Astrocyte of the spinal cord (primary cell): ENCODE measurements around the gene SFXN4.

Experiments
- DNase-seq: peaks from one replicate; pipeline ENCODE4 v3.0.0; 2011; ENCODE audit warnings: low read depth, low spot score
- H3K4me3 ChIP-seq: 2 replicates; pipeline ENCODE4 v1.5.1; 2011; ENCODE audit warnings: low read depth, mild to moderate bottlenecking, low read length, moderate library complexity
- CTCF ChIP-seq: IDR thresholded peaks from 2 replicates; pipeline ENCODE4 v1.5.1; 2012; ENCODE audit warnings: low read depth, mild to moderate bottlenecking, low read length, inconsistent platforms
- in situ Hi-C: cut with HindIII; loops from 2 replicates; pipeline ENCODE4 v1.10.0; 2017; ENCODE audit warnings: low sequenced_read_pairs

The SFXN4 gene, protein sequence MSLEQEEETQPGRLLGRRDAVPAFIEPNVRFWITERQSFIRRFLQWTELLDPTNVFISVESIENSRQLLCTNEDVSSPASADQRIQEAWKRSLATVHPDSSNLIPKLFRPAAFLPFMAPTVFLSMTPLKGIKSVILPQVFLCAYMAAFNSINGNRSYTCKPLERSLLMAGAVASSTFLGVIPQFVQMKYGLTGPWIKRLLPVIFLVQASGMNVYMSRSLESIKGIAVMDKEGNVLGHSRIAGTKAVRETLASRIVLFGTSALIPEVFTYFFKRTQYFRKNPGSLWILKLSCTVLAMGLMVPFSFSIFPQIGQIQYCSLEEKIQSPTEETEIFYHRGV

DNA sequence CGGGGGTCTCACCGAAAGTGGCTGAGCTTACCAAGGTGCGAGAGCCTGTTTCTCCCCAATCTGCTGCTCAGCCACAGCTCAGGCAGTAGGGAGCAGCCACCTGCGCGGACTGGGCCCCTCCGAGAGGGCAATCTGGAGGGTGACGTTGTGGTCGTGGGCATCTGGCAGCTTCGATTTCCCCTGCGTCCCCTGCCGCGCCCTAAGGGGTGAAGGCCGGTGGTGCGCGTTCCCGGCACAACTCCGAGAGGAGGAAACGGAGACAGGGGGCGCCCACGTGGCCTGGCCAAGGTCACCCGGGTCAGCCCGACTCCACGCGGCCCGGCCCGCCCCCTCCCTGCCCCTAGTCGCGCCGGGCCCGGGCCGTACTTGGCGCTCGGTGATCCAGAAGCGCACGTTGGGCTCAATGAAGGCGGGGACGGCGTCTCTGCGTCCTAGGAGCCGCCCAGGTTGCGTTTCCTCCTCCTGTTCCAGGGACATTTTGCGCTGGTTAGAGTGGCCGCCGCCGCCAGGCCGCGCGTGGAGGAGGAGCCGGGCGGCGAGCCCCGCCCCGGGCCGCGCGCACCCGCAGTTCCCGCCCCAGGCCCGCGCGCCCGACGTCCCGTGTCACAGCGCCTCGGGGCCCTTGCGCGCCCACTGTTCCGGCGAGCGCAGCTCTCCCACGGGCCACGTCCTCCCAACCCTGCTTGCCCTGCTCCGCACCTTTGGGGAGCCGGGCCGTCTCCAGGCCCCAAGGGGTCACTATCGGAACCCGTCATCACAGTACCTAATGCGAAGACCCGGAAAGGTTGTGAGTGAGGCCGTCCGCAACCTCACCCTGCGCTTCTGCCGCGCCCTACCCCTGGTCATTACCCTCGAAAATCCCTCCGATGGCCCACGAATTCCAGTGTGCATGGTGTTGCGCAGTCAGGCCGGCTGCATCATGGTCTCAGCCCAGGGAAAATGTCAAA is at the start of gene SFXN4:
TSS of gene SFXN4 (minus strand) at position 544 of the 947 bp plus-strand sequence. CDS start at position 477, 67 bp downstream.
- in situ Hi-C loops: no loop called here
- peak; percentile 38 for DNase-seq
- peak within 1 kb of the TSS; percentile 56 for H3K4me3 ChIP-seq
- peak; percentile 0 for TF ChIP-seq CTCF

- in situ Hi-C loops: no loop called here
- no peak for TF ChIP-seq CTCF
- H3K4me3 ChIP-seq: no peak overlapping the region
- peak; percentile 32 for DNase-seq
These were observed 46.3 kb upstream of the SFXN4 start for GRCh38 chr10:119211625-119212441.

DNA sequence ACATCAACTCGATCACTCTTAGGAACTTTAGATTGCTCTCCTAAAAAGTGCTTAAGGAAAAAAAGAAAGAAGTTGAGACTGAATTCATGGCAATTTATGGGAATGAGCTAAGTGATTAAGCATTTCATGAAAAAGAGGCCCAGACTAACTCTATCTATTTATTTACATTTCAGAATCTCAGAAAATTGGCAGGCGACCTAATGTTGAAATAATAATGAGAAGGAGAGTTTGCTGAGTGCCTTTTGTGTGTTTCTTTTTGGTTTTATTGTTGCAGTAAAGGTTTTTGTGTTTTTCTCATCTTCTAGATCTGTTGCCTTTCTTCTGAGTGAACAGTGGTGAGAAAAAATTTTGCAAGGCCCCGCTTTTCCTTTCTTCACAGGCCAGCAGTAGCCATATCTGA is 45.7 kb upstream of the SFXN4 start:
- peak; percentile 73 for DNase-seq
- in situ Hi-C loops: no loop called here
- TF ChIP-seq CTCF: no peak
- no peak overlapping the region for H3K4me3 ChIP-seq

GRCh38 chr10:119210633-119211032 is 45.1 kb upstream of the SFXN4 start:
- TF ChIP-seq CTCF: no peak
- H3K4me3 ChIP-seq: no peak overlapping the region
- no peak for DNase-seq
- in situ Hi-C loops: no loop called here

GRCh38 chr10:119209736-119210355 is 44.3 kb upstream of the SFXN4 start:
- H3K4me3 ChIP-seq: peak overlapping the region; percentile 81
- in situ Hi-C loops: no loop called here
- DNase-seq: peak; percentile 23
- no peak for TF ChIP-seq CTCF
